HG03442 (cell line): ENCODE data around the gene TRIM22.
A peak's percentile ranks its signal among the peaks of the same experiment; 100 is the strongest.
"Not testable (repeated sequence)": the region's sequence is repeated elsewhere in the genome, so short reads cannot be mapped to it uniquely, and the experiment has no call there.

Experiments
- ATAC-seq: cut with Tn5 transposase; IDR thresholded peaks from one replicate; pipeline ENCODE4 v1.9.1; 2021; ENCODE audit warnings: mild to moderate bottlenecking, moderate library complexity; ENCODE audit not compliant: unreplicated experiment

TRIM22 gene, protein sequence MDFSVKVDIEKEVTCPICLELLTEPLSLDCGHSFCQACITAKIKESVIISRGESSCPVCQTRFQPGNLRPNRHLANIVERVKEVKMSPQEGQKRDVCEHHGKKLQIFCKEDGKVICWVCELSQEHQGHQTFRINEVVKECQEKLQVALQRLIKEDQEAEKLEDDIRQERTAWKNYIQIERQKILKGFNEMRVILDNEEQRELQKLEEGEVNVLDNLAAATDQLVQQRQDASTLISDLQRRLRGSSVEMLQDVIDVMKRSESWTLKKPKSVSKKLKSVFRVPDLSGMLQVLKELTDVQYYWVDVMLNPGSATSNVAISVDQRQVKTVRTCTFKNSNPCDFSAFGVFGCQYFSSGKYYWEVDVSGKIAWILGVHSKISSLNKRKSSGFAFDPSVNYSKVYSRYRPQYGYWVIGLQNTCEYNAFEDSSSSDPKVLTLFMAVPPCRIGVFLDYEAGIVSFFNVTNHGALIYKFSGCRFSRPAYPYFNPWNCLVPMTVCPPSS

GRCh38 chr11:5689551-5689983 lies at the start of gene TRIM22:
TSS of gene TRIM22 (plus strand) at chr11:5689790. CDS start at chr11:5696233, 6,443 bp downstream.
- ATAC-seq = peak; percentile 71

DNA sequence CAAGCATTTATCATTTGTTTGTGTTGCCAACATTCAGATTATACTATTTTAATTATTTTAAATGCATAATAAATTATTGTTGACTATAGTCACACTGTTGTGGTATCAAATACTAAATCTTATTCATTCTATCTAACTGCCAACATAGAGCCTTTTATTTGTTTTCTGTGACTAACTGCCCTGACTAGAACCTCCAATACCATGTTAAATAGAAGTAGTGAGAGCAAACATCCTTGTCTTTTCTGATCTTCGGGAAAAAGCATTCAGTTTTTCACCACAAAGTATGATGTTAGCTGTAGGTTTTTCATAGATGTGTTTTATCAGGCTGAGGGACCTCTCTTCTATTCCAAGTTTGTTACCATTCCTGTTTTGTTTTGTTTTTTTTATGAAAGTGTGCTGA lies 49.6 kb upstream of the TRIM22 start:
- ATAC-seq = no peak

- no peak for ATAC-seq
Observed at GRCh38 chr11:5643585-5643984, 46.0 kb upstream of the TRIM22 start.

DNA sequence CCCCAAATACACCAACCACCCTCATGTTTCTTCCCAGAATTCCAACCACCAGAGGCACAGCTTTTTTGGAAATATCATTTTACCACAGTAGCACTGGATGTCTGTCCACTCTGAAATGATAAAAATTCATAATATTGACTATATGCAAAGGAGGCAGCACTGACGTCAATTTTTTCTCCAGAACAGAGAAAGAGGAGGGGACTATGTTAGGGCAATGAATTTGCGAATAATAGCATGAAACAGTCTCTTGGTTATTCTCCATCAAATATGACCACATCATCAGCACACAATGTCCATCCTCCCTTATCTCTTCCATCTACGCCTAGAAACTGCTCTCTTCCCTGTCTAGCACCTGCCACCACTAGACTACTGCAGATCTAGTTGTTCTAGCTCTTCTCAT lies 43.5 kb upstream of the TRIM22 start:
- ATAC-seq = no peak

DNA sequence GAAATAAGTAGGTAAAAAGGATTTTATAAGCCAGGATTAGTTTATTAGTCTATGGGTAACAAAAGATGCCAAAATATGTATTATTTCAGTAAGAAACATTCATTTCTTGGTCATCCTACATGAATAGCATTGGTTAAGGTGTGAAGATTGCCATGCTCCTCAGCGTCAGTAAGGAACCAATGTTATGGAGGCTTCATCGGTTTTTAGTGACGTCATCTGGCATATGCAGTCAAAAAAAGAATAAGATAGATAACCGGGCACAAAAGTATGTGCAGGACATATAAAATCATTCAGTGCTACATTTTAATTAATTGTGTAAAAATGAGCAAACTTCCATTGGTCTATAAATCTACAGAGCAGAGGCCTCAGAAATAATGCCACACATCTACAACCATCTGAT lies 34.1 kb upstream of the TRIM22 start:
- no peak for ATAC-seq

DNA sequence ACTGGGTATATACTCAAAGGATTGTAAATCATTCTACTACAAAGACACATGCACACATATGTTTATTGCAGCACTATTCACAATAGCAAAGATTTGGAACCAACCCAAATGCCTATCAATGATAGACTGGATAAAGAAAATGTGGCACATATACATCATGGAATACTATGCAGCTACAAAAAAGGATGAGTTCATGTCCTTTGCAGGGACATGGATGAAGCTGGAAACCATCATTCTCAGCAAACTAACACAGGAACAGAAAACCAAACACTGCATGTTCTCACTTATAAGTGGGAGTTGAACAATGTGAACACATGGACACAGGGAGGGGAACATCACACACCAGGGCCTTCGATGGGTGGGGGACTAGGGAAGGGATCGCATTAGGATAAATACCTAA lies 32.6 kb upstream of the TRIM22 start:
- ATAC-seq = not testable (repeated sequence)

DNA sequence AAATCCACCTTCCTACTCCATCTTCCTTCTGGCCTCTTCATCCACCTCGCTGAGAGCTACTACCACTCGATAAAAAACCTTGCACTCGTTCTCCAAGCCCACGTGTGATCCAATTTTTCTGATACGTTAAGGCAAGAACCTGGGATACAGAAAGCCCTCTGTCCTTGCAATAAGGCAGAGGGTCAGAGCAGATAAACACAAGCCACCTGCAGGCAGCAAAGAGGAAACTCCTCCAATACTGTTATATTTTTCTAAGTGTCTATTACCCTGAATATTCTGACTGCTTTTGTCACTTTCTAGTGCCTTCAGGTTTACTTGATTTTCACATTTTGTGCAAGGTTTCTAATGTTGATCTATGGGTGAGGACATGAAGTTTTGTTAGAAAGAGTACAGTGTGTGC lies 31.3 kb upstream of the TRIM22 start:
- ATAC-seq = no peak

DNA sequence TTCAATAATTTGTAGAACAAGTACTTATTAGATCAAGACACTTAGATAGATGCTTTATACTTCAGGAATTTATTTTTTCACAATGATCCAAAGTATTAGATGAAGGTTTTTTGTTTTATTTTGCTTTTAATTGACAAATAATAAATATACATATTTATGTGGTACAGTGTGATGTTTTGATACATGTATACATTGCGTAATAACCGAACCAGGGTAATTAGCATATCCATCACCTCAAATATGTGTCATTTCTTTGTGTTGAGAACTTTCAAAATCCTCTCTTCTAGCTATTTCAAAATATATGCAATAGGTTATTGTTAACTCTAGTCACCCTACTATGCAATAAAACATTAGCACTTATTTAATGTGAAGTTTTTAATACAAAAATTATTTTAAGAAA lies 26.1 kb upstream of the TRIM22 start:
- ATAC-seq = no peak

DNA sequence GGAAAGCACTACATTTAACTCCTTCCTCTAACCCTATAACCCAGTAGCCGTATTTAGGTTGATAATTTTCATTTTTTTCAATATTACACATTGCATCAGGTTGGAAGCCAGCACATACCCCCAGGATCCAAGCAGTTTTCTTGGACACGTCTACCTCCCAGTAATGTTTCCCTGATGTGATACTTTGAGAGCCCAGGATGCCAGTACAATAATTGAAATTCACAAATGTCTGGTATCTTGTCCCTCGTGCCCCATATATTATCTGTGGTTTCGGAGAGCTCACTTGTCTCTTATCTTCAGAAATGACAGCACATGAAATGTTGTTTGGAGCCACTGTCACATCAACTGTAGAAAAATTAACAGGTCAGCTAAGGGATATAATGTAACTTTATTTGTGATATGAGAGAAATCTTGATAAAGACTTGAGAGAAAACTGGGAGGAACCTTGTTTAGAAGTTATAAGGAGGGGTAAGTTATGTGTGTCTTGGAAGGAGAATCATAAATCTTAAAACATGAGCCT lies 24.5 kb upstream of the TRIM22 start:
- ATAC-seq = no peak

DNA sequence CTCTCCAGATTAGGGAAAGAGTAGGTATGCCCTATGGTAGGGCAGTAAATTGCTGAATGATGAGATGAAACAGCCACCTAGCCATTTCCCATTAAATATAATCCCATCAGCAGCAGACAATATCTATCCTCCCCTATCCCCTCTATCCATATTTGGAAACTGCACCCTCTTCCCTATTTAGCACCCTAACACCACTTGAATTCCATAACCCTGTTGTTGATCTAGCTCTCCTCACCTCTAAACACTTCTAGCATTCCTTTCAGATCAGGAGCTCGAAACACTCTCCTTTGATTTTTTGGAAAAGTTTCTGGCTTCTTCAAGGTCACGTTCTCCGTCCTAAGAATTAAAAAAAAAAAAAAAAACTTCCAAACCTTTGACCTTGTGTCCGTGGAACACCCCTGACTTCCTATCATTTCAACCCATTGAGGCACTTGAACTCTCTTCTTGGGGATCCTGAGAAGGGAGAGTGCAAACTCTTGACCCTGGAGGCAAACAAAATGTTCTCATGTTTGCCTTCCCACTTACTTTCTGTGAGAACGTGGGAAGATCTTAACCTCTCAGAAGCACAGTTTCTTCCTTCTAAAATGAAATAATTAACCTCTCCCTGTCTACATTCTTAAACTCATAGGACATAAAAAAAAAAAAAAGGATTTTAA lies 23.7 kb upstream of the TRIM22 start:
- ATAC-seq = no peak

DNA sequence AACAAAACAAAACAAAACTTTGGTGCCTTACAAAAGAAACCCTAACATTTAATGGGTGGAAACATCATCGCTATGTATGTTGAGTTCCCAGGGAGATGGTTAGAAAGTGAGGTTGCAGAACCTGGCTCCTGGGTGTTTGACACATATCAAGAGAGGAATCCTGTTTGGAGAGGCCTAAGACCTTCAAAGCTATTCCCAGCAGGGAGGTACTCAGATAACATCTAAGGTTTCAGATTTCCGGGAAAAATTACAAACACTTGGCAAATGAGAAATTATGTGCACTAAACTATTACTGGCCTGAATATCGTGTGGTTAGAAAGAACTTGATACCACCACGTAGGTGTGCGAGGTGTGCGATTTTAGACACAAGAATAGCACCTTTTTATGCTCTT lies 23.2 kb upstream of the TRIM22 start:
- ATAC-seq = no peak

DNA sequence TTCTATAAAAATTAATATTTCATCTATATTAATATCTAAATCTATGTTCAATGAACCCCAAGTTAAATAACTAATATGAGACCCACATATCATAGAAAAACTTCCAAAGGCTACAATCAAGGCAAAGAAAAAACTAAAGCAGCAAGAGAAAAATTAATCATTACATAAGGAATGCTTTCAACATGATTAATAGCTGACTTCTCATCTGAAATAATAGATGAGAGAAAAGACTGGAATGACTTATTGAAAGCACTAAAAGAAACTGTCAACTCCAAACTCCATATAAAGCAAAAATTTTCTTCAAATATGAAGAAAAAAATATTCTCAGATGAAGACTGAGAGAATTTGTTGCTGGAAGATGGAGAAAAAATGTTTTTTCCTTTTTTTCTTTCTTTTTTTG lies 17.8 kb upstream of the TRIM22 start:
- no peak for ATAC-seq

- no peak for ATAC-seq
Observed at GRCh38 chr11:5674391-5674790, 15.2 kb upstream of the TRIM22 start.

DNA sequence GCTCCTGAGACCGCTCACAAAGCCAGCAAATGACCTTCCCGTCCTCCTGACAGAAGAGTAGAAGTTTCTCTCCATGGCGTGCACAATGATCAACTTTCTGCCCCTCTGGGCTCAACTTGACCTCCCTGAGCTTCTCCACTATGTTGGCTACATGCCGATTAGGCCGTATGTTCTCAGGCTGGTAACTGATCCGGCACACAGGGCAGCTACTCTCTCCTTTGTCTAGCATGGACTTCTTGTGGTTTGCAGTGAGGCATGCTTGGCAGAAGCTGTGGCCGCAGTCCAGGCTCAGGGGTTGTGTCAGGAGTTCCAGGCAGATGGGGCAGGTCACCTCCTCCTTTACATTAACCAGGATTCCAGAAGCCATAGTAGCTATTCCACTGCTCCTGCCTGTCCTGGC lies 9.8 kb upstream of the TRIM22 start:
- no peak for ATAC-seq

DNA sequence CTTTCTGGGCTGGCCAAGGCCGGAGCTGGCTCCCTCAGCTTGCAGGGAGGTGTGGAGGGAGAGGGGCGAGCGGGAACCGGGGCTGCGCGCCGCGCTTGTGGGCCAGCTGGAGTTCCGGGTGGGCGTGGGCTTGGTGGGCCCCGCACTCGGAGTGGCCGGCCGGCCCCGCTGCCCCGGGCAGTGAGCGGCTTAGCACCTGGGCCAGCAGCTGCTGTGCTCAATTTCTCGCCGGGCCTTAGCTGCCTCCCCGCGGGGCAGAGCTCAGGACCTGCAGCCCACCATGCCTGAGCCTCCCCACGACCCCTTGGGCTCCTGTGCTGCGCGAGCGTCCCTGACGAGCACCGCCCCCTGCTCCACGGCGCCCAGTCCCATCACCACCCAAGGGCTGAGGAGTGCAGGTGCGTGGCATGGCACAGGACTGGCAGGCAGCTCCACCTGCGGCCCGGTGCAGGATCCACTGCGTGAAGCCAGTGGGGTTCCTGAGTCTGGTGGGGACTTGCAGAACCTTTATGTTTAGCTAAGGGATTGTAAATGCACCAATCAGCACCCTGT lies 6.6 kb upstream of the TRIM22 start:
- ATAC-seq = not testable (repeated sequence)

DNA sequence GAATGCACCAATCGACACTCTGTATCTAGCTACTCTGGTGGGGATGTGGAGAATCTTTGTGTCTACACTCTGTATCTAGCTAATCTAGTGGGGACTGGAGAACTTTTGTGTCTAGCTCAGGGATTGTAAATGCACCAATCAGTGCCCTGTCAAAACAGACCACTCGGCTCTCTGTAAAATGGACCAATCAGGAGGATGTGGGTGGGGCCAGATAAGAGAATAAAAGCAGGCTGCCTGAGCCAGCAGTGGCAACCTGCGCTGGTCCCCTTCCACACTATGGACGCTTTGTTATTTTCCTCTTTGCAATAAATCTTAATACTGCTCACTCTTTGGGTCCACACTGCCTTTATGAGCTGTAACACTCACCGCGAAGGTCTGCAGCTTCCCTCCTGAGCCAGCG lies 6.0 kb upstream of the TRIM22 start:
- not testable (repeated sequence) for ATAC-seq

- no peak for ATAC-seq
Observed at GRCh38 chr11:5684036-5684645, 5.4 kb upstream of the TRIM22 start.

- peak; percentile 74 for ATAC-seq
Observed at GRCh38 chr11:5684646-5685362, 4.8 kb upstream of the TRIM22 start, which contains the start of gene TRIM5. TSS of gene TRIM5 (minus strand) at chr11:5685074. CDS start at chr11:5680177, 4,897 bp downstream.

DNA sequence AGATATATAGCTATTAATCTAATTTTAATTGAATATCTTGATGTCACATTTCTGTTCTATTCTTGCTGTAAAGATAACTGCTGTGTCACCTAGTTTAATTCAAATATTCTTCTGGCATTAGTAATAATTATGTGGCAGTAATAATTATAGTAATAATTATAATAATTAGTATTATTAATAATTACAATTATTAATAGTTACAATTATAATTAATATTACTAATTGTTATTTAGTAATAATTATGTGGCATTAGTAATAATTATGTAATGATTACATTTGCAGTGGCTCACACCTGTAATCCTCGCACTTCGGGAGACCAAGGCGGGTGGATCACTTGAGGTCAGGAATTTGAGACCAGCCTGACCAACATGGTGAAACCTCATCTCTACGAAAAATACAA lies 3.2 kb upstream of the TRIM22 start:
- no peak for ATAC-seq

GRCh38 chr11:5688482-5688881 lies 1.1 kb upstream of the TRIM22 start:
- ATAC-seq = no peak

GRCh38 chr11:5690216-5690615 lies 626 bp downstream of the TRIM22 start:
- no peak for ATAC-seq
